GM12875 (cell line): ENCODE results near the gene HLA-DQB2.
"Not testable (repeated sequence)": the region's sequence is repeated elsewhere in the genome, so short reads cannot be mapped to it uniquely, and the experiment has no call there.

ENCODE experiments used
- H3K4me3 ChIP-seq: one replicate; pipeline ENCODE4 v1.5.1; 2011; ENCODE audit warnings: low read depth, low read length, control low read depth
- CTCF ChIP-seq: IDR thresholded peaks from 2 replicates; pipeline ENCODE4 v1.5.1; 2011; ENCODE audit warnings: low read depth, mild to moderate bottlenecking, control low read depth, inconsistent platforms, low read length, moderate library complexity, borderline replicate concordance; ENCODE audit not compliant: insufficient read depth

Gene HLA-DQB2

GRCh38 chr6:32796848-32797776, 33.8 kb upstream of the HLA-DQB2 start:
- peak; percentile 64 for TF ChIP-seq CTCF
- peak overlapping the region; percentile 24 for H3K4me3 ChIP-seq

- H3K4me3 ChIP-seq, result no peak overlapping the region
- TF ChIP-seq CTCF, result no peak
These were observed 31.2 kb upstream of the HLA-DQB2 start for GRCh38 chr6:32794510-32794909.

GRCh38 chr6:32792901-32793435, 29.6 kb upstream of the HLA-DQB2 start:
- no peak overlapping the region for H3K4me3 ChIP-seq
- TF ChIP-seq CTCF, result no peak

GRCh38 chr6:32790306-32790705, 27.0 kb upstream of the HLA-DQB2 start:
- no peak for TF ChIP-seq CTCF
- H3K4me3 ChIP-seq, result no peak overlapping the region

GRCh38 chr6:32785781-32786533, 22.6 kb upstream of the HLA-DQB2 start:
- peak; percentile 50; the same call in 1 of the 2 replicates for TF ChIP-seq CTCF
- no peak overlapping the region for H3K4me3 ChIP-seq

GRCh38 chr6:32782923-32783322, 19.6 kb upstream of the HLA-DQB2 start:
- H3K4me3 ChIP-seq, result not testable (repeated sequence)

- H3K4me3 ChIP-seq, result no peak overlapping the region
- no peak for TF ChIP-seq CTCF
These were observed 15.7 kb upstream of the HLA-DQB2 start for GRCh38 chr6:32779036-32779435.
